UCSD-AML1 (cell line): ENCODE results near the gene AAR2.

Source experiments
- DNase-seq: peaks from one replicate; lab custom pipeline; 2025; ENCODE audit not compliant: unreplicated experiment; lab: John Stamatoyannopoulos, UW

The AAR2 gene

GRCh38 chr20:36275441-36276189 lies 39.3 kb downstream of the AAR2 start:
- no peak for DNase-seq

GRCh38 chr20:36277546-36277945 lies 41.3 kb downstream of the AAR2 start:
- DNase-seq, result no peak

GRCh38 chr20:36279362-36279761 lies 43.1 kb downstream of the AAR2 start:
- DNase-seq, result no peak

- no peak for DNase-seq
Observed at GRCh38 chr20:36279776-36280175, 43.5 kb downstream of the AAR2 start.

- no peak for DNase-seq
Observed at GRCh38 chr20:36281785-36282380, 45.6 kb downstream of the AAR2 start.

- no peak for DNase-seq
Observed at GRCh38 chr20:36284751-36285150, 48.5 kb downstream of the AAR2 start.

GRCh38 chr20:36285746-36286447 lies 49.6 kb downstream of the AAR2 start:
- DNase-seq, result no peak

GRCh38 chr20:36297656-36298055 lies 61.4 kb downstream of the AAR2 start:
- DNase-seq, result no peak

- DNase-seq, result no peak
Observed at GRCh38 chr20:36298061-36298460, 61.8 kb downstream of the AAR2 start.

GRCh38 chr20:36298795-36299339 lies 62.6 kb downstream of the AAR2 start:
- DNase-seq, result no peak

- no peak for DNase-seq
Observed at GRCh38 chr20:36299459-36299858, 63.2 kb downstream of the AAR2 start.

- DNase-seq, result no peak
Observed at GRCh38 chr20:36301359-36302119, 65.3 kb downstream of the AAR2 start.

- DNase-seq, result no peak
Observed at GRCh38 chr20:36303020-36303595, 66.8 kb downstream of the AAR2 start.

GRCh38 chr20:36303831-36304230 lies 67.6 kb downstream of the AAR2 start:
- no peak for DNase-seq

GRCh38 chr20:36304786-36305495 lies 68.7 kb downstream of the AAR2 start:
- DNase-seq, result no peak

- no peak for DNase-seq
Observed at GRCh38 chr20:36305602-36306551, 69.6 kb downstream of the AAR2 start, which contains the start of gene DLGAP4. Gene DLGAP4 (plus strand): TSS chr20:36306339. CDS start chr20:36431718, 125,379 bp downstream.
